GM19043 (cell line): ENCODE measurements around the gene FLCN.
"Not testable (repeated sequence)": the region's sequence is repeated elsewhere in the genome, so short reads cannot be mapped to it uniquely, and the experiment has no call there.

Experiments
- ATAC-seq: cut with Tn5 transposase; IDR thresholded peaks from one replicate; pipeline ENCODE4 v1.9.1; 2021; ENCODE audit warnings: low read depth; ENCODE audit not compliant: unreplicated experiment

Gene FLCN

DNA sequence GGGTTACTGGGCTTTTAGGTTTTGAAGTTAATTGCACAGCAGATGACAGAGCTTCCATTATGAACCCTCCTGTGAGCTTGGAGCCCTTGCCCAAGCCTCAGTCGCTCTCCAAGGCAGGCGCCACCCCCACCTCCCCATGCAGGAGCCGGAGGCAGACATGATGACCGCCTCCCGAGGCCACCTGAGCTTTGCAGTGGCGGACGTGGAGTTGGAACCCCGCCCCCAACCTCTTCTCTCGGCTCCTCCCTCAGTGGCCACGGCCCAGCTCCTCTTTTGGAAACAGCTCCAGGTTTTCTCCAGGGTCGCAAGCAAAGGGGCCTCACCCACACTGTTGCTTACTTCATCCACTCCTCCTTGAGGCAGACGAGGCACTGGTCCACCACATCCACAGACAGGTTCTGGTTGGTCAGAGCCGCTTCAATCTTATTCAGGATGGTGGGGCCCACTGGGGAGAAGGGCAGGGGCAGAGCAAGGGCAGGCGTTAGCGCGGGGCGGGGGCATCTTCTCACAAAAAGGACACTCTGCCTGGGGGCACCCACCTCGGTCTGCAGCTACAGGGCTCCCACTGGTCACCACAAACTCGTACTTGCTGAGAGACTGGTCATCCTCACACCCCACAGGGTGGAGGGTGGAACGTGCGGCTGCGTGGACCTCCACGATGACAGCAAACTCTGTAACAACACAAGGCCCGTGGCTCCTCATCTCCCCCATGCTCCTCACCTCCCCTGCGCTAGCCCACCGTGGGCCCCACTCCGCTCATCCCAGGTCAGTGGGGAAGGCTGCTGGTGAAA is 22.1 kb downstream of the FLCN start:
- no peak for ATAC-seq

DNA sequence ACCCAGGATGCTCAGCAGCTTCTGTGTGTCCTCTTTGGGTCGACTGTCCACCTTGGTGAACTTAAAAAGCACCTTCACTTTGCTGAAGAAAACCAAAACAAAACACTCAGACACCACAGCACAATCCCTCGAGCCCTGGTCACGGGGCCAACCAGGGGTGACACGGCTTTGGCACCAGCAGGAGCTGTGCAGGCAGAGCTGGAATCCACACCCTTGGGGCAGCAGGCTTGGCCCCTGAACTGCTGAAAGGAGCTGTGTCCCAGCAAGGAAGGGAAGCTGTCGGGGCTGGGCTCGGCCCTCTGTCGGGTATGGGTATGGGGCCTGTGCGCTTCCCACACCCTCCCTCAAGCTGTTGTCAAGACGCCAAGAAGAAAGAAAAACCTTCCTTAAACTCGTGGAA is 23.2 kb downstream of the FLCN start:
- no peak for ATAC-seq

DNA sequence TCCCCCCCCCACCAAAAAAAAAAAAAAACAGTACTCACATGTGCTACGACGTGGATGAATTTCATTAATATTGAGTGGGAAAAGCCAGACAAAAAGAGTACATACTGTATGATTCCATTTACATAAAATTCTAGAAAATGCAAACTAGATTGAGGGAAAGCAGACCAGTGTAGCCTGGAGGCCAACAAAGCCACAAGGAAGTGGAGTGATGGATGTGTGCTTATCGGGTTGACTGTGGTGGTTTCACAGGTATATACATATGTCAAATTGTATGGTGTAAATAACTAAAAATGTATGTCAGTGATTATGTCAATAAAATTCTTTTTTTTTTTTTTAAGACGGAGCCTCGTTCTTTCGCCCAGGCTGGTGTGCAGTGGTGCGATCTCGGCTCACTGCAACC is 29.0 kb downstream of the FLCN start:
- no peak for ATAC-seq

DNA sequence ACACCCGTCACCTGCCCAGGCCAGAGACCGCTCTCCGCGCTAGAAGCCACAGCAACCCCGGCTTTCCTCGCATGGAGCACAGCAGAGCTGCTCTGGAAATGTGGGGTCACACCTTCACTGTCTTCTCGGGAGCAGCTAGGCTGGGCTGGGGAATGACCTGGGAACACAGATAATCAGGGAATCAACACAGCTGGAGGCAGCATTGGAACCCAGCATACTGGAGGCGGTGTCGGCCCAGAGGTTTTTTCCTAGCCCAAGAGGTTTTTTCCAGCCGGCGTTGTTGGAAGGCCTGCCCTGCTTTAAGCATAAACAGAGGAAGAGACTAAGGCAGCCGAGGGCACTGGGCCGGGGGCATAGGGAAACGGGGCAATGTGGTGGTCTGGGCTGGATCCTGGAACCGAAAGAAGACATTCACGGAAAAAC is 30.0 kb downstream of the FLCN start:
- ATAC-seq = no peak

DNA sequence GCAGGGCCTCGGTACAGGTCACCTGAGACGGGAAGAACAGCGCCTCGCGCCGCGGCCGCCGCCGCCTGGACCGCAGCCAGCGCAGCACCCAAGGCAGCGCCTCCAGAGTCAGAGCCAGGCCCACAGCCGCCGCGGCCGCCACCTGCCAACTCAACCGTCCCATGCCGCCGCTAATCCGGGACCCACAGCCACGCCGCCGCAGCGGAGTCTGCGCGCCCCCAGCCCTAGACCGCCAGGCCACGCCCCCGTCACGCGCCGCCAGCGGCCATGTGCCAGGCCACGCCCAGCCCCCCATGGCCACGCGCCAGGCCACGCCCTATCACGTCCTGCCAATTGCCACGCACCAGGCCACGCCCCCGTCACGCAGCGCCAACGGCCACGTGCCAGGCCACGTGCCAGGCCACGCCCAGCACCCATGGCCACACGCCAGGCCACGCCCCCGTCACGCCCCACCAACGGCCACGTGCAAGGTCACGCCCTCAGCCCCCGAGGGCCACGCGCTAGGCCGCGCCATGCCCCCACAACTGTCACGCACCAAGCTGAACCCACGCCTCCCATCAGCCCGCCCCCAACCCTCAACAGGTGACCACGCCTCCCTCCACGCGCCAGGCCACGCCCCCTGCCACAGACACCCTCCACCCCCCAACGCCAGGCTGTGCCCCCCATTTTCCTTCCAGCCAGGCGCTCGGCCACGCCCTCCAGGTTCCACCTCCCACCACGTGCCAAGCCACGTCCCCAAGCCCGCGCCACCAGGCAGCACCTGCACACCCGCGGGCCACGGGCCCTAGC is 30.6 kb downstream of the FLCN start, which contains the start of gene PLD6:
Gene PLD6 (minus strand): TSS at position 210 of the 789 bp plus-strand sequence. CDS start 47 bp downstream, at position 163.
- no peak for ATAC-seq

DNA sequence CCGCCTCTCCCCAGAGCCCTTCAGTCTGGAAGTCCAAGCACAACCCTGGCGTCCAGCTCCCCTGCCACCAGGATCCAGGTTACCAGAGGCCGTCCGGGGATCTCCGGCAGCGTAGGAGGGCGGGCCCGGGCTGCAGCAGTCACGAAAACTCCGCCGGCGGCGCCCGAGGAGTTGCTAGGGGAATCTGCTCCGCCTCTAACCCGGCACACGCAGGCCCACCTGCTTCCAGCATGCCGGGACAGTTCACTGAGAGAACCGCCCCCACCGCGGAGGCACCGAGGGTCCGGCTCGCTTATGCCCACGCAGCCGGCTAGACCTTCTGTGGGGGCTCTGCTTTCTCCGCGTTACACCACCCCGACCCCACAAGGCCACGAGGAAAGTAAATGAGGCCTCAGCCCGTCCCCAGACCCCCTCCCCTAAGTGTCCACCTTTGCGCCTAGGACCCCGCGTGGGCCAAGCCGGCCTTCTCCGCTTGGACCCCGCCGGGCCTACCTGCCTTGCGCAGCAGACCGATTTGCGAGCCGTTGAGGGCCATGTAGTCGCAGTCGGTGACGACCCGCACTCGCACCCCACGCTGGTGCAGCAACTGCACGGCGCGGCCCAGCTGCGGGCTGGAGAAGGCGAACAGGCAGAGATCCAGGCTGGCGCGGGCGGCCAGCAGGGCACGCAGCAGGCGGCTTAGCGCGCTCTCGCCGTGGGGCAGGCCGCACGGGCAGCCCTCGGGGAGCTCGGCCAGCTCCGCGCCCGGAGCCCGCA is 31.4 kb downstream of the FLCN start:
- no peak for ATAC-seq

DNA sequence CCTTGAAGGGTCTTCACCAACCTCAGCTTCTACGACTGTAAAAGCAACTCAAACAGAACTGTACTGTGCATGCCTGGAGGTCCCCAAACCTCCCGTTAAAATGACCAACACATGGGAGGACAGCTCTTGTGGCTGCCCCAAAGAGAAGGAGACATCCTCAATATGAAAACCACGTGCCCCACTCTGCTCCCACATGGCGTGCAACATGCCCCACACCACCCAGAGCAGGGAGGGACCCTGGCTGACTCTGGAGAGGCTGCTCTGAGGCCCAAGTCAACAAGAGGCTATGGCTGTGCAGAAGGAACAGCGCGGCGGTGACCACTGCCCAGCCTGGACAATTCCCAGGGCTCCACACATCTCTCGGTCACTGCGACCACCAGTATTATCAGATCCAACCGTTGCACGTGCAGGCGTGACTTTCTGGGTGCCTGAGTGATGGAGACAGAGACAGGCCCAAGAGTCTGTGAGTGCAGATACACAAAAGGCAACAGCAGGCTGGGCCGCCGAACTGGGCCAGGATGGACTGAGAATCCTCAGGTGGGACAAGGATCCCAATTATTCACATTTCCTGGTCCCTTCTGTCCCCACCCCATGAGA is 32.2 kb downstream of the FLCN start:
- ATAC-seq = no peak

DNA sequence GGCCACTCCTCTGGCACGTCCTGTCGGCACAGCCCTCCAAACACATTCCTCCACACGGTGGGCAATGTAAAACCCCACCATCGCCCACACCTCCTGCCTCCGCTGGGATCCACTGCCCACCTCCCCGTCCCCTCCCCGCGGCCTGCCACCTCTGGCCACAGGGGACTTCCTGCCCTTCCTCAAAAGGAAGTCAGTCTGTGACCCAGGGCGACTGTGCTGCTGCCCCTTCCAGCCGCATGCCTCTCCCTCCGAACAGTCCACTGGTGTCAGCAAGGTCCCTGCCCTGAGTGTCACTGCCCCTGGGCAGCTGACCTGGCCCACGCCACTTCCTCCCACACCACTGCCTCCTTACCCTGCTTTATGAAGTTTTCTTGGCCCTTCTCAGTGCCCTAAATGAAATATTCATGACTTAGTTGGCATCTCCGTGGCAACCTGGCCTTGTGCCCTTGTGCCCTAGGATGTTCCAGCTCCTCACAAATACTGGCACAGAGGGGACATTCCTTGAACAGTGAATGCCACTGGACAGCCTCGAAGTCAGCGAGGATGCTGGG is 32.9 kb downstream of the FLCN start:
- ATAC-seq = no peak

DNA sequence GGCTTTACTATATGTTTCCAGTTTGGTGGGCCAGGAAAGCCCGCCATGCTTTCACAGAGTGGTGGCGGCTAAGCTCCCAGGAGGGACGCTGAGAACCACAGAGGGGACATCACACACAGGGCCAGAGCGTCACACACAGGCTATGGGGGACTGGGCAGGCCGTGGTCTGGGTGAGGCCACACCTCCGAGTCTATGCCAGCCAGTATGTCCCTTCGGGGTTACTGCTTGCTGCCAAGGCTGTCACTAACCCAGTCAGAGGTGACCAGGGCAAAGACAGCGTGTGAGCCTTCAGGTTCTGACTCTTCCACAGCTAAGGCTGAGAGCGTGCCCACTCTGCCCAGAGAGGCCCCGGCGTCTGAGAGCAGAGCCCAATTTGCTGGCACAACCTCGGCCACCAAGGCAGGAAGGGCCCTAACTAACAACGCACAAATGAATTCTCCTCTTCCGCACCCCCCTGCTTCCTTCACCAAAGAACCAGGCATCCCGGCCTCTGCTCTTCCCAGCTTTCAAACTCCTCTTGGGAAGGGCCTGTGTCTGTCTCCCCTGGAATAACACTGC is 33.7 kb downstream of the FLCN start:
- ATAC-seq = no peak

DNA sequence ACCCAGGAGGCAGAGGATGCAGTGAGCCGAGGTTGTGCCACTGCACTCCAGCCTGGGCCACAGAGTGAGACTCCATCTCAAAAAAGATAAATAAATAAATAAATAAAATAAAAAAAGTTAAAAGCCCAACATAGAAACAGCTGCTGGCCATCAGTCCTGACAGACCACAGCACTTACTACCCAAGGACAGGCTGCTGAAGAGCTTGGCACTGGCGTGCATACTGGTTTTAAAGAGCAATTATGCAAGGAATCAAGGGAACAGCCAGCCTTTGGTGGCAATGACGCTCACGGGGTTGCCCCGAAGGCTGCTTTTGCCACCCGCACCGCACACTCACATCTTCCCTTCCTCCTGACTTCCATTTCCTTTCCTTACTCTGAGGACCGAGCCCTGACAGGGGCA is 35.1 kb downstream of the FLCN start:
- no peak for ATAC-seq

DNA sequence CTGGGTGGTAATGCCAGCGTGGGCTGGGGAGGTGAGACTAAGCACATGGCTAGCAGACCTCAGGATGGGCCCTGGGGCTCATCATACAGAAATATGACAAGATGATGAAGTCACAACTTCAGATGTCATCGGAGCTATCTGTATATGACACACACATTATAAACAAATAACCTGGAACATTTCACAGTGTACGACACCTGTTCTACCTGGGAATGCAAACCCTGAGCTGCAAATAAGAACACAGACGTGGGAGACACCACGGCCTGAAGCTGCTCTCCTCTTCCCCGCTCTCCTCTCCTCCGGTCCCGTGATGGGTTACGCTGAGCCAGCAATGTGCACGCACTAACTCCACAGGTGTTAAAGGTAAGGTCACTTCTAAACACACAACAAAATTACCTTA is 35.7 kb downstream of the FLCN start:
- no peak for ATAC-seq

DNA sequence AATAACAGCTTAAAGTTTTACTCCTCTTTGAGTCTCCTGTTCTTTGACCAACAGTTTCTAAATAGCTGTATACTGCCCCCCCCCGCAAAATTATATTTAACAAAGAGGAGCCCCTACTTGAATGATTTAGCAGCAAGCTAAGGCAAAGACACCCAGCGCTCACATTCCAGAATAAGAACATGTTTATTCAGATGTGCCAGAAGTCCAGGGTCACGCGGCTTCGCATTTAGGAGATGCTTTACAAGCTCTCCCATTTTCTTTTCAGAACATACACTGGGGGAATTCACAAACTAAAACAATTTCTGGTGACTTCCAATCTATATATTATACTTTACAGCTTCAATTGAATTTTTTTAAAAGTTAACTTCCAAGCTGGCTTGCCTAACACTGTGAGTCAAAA is 36.1 kb downstream of the FLCN start:
- ATAC-seq = no peak

DNA sequence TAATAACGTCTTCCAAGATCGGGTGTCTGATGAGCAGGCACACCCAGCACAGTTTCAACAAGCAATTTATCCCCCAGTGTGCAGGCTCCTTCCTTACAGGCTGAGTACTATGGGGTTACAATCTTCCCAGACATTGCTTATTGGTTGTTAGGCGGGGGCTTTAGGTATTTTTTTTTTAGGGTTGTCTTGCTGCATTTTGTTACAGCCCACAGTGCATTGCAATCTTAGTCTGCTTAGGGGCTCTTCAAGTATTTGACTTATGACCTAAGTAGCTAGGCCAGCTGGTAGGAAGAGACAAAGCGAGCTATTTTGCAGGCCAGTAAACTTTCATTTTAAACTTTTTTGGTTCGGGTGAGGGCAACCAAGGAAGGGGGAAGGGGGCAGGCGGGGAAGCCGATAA is 36.7 kb downstream of the FLCN start:
- ATAC-seq = no peak

DNA sequence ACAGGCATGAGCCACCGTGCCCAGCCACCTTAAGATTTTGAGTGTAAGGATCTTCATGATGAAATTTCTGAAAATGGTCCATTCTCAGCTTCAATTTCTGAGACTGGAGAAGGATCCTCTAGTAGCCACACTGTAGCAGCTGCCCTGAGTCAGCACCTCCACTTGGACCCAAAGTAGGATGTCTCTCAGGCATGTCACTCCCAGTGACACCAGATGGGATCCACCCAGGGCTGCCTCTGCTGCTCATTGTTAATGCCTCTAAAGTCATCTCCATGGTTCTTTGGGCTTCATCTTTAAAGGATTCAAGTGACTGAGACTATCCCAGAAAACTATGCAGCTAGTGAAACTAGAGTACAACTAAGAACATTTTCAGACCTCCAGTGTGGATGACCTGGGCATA is 38.7 kb downstream of the FLCN start:
- no peak for ATAC-seq

DNA sequence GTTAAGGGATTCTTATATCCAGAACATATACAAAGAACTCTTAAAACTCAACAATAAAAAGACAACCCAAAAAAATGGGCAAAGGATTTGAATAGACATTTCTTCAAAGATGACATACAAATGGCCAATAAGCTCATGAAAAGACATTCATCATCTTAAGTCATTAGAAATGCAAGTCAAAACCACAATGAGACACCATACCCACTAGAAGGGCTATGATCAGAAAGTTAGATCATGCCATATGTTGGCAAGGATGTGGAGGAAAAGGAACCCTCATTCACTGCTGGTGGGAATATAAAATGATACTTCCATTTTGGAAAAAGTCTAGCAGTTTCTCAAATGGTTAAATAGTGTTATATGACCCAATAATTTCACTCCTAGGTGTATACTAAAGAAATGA is 40.2 kb downstream of the FLCN start:
- no peak for ATAC-seq

DNA sequence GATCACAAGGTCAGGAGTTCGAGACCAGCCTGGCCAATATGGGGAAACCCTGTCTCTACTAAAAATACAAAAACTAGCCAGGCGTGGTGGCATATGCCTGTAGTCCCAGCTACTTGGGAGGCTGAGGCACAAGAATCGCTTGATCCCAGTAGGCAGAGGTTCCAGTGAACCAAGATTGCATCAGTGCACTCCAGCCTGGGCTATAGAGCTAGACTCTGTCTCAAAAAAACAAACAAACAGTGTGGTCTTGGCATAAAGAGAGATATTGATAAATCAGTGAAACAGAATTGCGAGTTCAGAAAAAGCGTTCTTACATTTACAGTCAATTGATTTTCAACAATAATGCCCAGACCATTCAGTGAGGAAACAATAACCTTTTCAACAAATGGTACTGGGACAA is 41.5 kb downstream of the FLCN start:
- not testable (repeated sequence) for ATAC-seq

DNA sequence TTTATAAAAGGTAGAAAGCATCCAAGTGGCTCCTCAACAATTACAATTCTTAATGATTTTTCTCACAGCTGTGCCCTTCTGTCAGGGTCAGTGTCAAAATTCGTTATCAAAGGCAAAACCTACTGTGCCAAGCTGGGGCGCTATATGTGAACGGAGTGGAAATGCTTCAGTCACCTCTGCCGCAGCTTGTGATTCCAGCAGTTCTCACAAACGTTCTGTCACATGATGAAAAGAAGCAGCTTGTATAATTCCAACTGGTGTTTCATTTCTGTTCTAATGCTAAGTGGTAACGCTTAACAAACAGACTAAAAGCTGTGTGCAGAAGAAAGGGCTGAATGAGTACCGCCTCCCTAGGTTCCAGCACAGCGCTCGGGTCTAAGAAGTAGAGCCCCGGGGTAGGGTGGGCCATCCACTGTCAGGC is 45.0 kb downstream of the FLCN start:
- ATAC-seq = no peak

DNA sequence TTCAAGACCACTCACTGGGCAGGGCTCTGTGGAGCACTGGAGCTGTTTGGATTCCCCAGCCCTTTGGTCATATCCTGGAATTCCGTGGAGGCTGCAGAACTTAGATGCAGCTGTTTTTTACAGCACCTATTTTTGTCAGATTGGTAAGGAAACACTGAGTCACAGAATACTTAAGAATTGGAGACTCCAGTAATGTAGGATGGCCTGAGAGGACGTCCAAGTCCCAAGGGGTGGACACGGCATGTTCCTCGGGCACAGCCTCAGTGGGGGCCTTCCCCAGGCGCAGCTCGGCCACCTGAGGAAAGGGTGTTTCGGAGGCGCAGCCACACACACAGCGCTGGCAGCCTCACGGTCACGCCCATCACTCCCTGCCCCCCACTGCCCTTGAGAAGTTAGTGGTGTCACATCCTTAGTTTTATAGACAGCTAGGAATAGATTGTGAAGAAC is 45.6 kb downstream of the FLCN start:
- ATAC-seq = no peak

DNA sequence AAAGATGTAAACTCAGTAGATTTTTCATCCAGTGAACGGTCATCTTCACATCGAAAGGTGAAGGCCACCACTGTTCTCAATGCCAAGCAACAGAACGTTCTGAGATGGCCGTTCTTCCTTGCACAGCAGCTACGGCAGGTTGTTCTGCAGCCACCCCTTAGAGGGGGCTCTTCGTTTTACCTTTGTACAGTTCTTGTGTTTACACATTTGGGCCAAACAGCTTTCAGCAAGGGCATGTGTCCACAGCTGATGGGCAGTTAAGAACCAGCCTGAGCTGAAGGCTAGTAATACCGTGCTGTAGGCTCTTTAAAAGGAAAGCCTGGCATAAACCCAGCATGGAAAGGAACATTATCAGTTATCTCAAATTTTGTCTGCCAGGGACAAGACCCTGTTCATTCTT is 46.8 kb downstream of the FLCN start:
- no peak for ATAC-seq

DNA sequence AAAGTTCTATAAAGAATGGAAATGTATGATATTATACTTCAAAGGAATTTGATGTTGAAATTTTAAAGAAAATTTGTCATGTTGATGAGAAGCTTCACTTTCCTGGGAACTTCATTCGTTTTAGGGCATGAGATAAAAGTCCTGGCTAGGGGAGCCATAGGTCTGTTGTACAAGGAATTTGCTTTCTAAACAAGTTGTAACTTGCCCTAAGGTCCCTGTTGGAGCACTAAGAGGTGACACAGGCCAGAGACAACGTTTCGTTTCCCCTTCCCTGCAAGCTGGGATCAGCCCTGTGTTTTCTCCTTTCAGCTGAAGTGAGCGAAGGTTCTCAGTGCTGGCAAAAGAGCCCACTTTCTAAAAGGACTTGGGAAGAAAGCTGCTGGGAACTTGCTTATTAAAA is 47.4 kb downstream of the FLCN start:
- no peak for ATAC-seq
